NCI-H1105 treated with DMSO at 0.1 percent for 48 hours (cell line): ENCODE results near the gene TRIM44.
A peak's percentile ranks its signal among the peaks of the same experiment; 100 is the strongest.
"Not testable (repeated sequence)": the region's sequence is repeated elsewhere in the genome, so short reads cannot be mapped to it uniquely, and the experiment has no call there.

Experiments used
- DNase-seq: peaks from one replicate; lab custom pipeline; 2025; lab: John Stamatoyannopoulos, UW

The TRIM44 gene

DNA sequence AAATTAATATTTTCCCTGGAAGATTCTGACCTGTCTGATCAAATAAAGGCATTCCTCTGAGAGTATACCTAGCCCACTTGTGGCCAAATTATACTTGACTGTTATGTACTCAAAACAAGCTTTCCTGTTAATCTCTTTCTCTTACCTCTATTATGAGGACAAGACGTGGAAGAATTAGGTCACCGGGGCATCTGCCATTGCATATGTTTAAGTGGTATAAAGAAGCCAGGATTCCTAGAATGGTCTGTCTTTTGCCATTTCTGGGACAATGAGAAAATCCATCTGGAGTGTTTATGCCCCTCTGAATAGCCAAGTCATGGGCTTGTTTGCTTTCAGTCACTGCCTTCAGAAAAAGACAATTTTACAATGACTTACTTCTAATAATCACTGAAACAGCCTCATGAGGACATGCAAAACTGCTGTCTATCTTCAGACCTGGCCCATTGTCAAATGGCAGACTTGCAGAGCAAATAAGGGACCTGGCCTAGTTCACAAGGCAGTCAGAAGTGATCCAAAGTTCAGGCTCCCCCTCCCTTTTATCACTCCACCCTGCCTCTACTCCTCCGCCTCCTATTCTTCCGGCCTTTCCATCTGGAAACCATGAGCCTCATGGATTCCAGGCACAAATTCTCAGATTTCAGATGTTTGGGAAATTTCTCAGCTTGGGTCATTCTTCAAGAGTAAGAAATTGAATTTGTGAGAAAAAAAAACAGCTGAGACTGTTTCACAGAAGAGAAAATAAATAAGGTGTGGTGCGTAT, 153.2 kb downstream of the TRIM44 start:
- no peak for DNase-seq

DNA sequence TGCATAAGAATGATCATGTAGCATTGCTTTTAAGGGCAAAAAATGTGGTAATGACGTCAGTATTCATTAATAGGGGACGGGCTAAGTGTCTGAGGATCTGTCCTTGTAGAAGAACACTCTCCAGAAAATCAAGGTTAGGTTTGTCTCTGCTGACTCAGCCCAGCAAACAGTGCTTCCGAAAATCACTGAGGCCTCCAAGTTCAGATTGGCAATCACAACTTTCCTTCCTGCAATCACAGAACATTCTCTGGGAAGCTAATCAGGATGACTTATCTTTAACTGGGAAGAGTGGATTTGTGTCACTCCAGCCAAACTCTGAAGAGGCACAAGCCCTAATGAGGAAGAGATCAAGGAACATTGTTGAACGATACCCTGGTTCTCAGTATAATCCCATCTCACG, 158.0 kb downstream of the TRIM44 start:
- no peak for DNase-seq

DNA sequence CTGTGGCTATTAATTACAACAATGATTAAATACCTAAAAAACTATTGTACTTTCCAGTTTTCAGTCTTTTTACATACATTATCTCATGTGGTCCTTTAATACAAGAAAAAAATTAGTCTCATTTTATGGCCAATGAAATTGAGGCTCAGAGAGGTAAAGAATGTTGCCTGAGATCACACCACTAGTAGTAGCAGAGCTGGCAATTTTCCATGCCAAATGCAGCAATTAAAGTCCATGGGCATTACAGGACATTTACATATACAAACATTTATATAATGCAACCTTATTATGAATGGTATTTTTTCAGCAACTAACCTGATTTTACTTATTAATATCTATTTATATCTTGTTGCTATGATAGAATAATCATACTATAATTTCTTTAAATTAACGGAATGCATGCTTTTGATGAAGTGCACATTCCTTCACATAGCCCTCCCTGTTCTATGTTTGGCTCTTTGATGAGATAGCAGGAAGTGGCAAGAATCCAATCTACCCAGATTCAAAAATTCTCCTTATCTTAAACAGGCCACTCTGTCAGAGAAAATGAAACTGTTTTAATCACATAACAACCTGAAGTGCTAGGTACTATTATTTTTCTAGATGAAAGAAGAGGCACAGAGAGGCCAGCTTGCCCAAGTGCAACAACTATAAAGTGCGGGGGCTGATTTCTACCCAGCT, 160.4 kb downstream of the TRIM44 start:
- peak; percentile 5 for DNase-seq

DNA sequence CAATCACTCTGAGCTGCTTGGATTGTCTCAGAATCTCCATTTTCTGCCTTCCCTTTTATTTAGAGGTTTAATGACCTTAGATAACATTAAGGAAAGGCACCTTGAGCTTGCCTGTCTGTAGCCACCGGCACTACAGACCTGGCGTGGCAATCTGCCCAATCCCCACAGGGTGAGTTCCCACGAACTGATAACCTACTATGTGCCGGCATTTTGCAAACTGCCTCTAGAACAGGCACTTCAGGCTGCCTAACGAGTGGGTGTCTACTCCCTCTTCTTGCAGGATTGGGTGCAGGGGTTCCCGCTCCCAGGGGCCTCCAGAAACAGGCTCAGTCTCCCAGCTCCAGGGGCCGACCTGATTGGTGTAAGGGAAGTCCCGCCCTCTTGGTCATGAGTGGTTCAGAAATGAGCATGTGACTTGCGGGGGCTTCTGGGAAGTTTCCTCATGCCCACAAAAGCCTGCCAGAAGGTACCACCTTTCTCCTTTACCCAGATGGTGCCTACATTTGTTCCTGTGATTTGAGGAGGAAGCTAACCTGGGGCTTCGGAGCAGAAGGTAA, 161.2 kb downstream of the TRIM44 start:
- no peak for DNase-seq

DNA sequence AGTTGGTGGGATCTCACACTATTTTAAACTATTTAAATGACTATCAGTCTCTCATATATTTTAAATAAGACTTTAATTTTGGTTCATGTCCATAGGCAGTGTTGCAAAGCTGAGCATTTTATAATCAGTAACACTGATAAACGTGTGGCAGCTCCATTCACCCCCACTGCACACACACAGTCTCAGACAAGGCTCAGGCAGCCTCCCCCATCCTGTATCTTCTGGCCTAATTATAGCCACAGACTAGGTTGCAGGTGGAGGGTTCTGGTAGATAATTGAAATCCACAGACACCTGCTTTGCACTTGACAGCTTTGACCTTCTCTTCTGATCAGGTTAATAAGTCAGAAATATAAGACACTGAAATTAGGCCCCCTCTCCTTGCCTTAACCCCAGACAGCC, 162.8 kb downstream of the TRIM44 start:
- no peak for DNase-seq

DNA sequence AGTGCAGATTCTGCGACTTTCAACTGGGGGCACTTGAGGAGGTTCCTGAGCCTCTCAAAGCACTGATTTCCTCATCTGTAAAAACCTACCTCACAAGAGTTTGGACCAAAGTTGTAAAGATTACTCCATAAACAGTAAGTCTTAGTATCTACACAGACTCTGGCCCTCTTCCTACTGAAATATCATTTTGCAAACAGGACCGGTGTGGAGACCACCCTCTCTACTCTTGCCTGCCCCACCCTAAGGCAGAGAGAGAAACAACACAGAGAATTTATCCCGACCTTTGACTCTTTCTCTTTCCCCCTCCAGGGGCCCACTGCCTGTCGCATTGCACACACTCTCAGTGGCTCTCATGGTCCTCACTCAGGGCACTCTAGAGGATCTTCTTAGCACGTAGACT, 163.4 kb downstream of the TRIM44 start:
- no peak for DNase-seq

DNA sequence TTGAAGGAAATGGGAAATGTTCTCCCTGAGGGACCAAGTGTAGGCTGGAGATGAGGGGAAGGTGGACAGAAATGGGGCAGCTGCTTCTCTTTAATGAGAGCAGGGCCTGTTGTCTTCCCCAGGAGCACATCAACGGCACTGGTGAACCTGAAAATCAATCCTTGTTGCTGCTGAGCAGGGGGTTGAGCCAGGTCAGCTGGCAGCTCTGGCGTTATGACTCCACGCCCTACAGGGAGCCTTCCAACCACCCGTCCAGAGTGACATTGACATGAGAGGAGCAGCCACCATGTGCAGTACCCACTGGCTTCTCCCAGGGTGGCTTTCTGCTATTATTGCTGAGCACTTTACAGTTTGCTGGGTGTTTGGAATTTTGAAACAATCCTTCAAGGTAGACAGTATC, 164.4 kb downstream of the TRIM44 start:
- DNase-seq = no peak

DNA sequence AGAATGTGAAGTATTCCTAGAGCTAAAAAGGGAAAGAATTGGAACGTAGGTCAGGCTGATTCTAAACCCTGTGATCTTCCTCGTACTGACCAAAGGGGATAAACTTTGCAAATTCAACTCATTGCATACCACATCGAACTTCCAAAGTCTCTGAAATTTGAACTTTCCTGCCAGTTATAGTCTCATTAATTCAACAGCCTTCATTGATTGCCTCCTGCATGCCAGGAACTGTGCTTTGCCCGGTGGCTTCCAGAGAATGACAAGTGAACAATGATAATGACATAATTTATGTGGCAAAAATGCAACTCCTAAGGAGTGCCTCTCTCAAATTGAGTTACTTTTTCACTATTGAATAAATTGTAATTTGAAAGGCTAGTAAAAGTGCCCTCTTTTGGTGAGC, 173.6 kb downstream of the TRIM44 start:
- DNase-seq = no peak

DNA sequence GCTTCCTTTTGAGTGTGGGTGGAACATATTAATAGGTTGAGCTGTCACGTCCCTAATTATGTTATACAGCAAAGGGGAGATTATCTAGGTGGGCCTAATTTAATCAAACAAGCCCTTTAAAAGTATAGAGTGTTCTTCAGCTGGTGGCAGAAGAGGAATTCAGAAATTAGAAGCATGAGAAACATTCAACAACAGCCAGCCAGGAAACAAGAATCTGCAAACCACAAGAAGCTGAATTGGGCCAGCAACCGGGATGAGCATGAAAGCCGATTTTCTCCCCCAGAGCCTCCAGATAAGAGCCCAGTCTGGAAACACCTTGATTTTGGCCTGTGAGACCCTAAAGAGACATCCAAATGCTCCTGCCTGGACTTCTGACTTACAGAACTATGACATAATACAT, 175.5 kb downstream of the TRIM44 start:
- DNase-seq = no peak

DNA sequence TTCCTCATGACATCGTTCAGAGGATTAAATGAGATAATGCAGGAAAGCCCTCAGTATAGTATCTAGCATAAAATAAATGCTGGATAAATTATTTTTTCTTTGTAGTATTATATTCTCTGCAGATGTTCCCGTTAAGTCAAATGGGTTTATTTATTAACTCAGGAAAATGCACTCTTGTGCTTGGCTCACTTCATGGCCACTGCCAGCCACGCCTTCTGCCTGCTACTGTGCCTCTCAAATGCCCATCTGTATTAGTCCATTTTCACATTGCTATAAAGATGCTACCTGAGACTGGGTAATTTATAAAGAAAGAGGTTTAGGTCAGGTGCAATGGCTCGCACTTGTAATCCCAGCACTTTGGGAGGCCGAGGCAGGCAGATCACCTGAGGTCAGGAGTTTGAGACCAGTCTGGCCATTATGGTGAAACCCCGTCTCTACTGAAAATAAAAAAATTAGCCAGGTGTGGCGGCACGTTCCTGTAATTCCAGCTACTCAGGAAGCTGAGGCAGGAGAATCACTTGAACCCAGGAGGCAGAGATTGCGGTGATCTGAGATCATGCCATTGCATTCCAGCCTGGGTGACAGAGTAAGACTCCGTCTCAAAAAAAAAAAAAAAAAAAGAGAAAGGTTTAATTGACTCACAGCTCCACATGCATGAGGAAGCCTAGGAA, 176.3 kb downstream of the TRIM44 start:
- not testable (repeated sequence) for DNase-seq

DNA sequence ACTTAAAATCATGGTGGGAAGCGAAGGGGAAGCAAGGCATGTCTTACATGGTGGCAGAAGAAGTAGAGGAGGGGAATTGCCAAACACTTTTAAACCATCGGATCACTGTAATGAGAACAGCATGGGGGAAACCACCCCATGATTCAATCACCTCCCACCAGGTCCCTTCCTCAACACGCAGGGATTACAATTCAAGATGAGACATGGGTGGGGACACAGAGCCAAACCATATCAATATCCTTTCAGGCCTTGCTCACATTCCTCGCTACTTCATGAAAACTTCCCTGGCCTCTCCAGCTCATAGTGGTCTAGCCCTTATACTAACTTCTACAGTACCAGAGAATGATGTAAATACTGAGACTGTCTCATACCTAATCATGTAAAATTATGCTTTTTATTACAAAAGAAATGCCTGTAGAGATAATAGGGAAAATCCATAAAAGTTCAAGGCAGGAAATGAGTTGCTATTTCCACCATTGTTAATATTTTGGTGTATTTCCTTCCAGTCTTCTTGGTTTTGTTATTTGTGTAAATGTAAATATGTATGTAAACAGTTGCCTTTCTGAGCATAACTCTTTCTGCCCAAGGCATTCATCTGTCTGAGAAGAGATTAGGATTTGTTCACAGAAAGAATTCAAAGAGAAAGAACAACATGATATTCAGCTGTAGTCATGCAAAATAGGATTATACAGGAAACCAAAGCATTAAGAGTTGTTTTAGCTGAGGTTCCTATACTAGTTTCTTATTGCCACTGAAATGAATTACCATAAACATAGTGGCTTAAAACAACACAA, 177.0 kb downstream of the TRIM44 start:
- no peak for DNase-seq

DNA sequence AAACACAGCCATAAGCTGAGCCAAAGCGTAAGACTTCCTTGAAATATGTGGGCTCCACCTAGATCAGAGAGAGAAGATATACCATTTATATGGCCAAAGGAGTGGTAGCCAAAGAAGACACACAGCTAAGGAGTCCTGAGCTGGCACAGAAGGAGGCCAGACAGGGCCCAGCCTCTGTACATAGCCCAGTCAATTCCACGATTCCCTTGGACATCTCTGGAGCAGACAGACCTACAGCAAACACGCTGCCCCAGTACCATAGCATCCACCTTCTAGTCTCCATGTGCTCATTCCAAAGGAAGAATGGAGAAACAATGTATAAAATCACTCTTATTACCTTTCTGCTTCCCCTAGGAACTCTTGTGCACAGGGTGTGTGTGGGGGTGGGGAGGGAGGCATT, 179.2 kb downstream of the TRIM44 start:
- DNase-seq = no peak

DNA sequence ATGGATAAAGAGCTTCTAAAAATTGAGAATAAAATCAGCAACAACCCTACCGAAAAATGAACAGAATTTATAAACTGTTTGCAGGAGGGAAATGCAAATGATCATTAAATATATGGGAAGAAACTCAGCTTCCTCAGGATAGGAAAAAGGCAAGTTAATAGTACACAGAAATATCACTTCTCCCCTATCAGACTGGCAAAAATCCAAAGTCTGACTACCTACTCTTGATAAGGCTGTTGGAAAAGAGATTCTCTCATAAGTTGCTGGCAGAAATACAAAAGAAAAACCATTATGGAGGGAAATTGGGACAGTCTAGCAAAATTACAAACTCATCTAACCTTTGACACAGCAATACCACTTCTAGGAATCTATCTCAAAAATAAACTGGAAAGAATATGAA, 180.4 kb downstream of the TRIM44 start:
- DNase-seq = no peak

DNA sequence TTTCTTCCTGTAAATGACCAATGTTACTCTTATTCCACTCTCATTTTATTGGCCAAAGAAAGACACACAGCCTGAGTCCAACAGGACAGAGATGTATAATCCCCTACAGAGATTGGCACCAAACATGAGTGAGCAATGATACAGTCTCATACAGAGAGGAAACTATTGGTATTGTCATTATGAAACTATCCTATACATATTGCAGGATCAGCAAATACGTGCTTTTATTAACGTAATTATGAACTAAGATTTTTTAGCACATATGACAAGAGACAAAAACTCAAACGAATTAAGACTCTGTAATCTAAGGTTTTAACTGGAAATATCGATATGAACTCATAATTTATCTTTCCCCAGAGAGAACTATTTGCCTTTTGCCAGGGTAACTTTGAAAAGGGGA, 182.0 kb downstream of the TRIM44 start:
- no peak for DNase-seq

DNA sequence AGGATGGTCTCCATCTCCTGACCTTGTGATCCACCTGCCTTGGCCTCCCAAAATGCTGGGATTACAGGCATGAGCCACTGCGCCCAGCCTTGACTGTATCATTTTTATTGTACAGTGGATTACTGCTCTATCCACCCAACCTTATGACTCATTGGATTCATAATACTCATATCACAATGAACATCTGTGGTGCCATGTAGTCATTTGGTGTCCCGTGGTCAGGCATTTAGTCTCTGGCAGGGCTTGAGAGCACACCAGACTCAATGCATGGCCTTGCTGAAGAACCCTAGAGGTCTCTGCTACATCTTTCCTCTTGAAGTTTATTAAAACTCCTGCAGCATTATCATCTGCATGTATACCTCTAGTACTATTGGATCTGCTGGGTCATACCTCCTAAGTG, 183.3 kb downstream of the TRIM44 start:
- DNase-seq = no peak

DNA sequence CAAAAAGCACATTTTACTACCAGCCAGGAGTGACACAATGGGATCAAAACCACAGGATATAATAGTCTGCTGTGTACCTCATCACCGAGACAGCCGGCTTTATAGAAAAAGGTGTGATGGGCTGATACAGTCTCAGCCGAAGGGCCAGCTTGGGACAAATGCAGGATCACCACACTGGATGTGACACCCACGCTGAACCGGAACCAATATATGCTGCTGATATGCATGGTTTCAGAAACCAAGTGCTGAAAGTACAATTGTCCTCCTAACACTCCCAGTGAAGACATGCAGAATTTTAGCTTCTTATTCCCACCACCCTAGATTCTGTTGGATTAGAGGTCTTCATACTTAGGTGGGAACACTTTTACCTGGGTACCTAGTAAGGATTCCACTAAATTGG, 184.3 kb downstream of the TRIM44 start:
- no peak for DNase-seq

DNA sequence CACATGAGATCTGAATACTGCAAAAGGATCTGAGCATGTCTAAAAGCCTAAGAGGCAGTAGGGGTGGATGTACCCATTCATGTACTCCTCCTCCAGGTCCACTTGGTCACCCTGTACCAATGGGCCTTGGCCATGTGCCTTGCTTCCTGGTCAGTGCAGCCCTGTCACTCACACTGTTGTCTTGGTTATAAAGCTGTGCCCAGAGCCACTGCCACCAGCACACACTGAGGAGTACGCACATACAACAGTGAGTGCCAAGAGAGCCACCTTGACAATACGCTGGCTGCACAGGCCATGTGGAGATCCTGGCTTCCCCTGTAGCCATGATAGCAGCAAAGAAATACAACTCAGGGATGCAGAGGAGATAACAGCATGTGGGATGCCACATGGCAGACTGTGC, 184.9 kb downstream of the TRIM44 start:
- no peak for DNase-seq

DNA sequence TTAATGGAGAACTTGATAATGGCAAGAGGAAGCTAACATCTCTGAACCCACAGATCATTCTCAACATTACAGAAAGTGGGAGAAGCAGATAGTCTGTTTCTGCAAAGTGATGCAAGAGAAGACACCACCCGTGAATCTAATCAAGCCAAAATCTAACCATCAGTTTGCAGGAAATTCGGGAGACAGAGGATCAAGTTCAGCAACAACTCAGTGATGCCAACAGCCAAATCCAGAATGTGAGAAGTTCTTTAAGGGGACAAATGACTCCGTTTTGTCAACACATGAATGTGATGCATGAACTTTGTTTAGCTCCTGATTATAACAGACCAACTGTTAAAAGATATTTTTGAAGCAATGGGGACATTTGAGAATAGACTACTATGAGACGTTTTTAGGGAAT, 186.0 kb downstream of the TRIM44 start:
- no peak for DNase-seq

DNA sequence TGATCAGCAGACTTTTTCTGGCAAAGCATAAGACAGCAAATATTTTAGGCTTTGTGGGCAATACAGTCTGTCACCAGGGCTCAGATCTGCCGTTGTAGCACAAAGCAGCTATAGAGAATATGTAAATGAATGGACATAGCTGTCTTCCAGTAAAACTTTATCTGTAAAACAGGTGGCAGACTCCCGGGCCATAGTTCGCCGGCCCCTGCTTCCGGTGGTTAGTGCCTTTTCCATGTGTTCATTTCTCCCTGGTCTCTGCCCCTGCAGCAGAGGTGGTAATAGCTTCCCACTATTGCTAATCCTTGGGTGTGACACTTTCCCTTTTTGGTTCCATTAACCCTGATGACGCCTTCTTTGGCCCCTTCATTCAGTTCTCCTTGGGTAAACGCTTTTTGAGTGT, 187.6 kb downstream of the TRIM44 start:
- DNase-seq = no peak

DNA sequence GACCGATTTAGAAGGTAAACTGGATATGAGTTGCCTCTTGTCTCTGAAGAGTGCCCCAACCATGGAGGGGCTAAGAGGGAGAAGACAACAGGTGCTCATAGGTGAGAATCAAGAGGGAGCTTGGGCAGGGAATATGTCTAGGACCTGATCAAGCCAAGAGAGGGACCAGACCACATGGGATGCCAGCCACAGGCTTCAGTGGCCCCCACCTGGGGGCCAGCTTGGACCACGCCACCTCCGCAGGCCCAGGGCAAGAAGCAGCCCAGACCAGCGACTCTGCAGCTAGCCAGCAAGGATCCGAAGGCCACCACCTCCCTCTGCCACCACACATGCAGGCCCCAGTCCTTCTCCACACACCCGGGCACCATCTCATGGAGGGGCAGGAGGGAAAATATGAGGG, 188.8 kb downstream of the TRIM44 start:
- no peak for DNase-seq

DNA sequence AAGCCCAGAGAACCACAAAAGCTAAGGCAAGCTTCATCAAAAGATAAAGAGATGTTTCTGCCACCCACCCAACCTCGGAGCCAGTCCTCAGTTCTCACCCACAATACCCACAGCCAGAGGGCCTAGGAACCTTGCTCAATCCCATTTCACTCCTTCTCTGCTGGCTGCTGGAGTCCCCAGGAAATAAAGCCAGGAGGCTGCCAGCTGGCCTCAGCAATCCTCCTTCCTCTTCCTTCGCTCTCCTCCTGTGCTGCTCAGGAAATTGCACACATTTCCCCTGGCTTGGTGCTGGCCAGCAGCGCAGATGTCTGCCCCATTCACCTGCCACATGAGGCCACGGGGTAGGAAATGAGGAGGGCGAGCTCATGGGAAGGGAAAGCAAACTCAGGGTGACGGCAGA, 189.5 kb downstream of the TRIM44 start:
- no peak for DNase-seq

DNA sequence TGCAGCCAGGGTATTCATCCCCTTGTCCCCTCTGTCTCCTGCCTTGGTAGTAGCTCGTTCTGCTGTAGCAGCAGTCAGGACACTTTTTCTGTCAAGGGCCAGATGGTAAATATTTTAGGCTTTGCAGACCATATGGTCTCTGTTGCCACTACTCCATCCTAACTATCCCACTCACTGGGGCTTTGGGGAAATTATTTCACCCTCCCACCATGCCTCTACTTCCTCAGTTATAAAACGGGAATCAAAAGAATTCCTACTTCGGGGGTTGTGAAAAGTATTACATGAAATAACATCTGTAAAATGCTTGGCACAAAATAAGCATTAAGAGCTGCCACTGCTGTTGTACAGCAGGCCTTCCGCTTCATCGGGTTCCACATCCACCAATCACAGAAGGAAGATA, 191.4 kb downstream of the TRIM44 start:
- no peak for DNase-seq
